ENCODE results near the gene RNF223. TPM values are rescaled to one million over a fixed set of nuclear protein-coding genes. Genes with fewer than 3 reads are reported as not detected.
A peak's percentile ranks its signal among the peaks of the same experiment; 100 is the strongest.

The RNF223 gene
- total RNA-seq, 1 donor from 2014 or later = not detected

DNA sequence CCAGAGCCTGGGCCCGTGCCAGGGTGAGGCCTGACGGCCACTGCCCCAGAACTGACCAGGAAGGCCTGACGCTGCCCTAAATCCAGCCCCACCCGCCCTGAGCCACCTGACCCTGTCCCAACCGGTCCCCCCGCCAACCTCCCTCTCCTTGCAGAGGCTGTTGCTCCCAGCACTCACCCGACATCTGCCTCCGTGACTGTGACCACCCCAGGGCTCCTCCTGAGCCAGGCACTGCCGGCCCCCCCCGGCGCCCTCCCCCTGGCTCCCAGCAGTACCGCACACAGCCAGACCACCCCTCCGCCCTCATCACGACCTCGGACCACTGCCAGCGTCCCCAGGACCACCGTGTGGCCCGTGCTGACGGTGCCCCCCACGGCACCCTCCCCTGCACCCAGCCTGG, 27.9 kb downstream of the RNF223 start:
- no peak for DNase-seq (ENCODE audit: low read depth)

DNA sequence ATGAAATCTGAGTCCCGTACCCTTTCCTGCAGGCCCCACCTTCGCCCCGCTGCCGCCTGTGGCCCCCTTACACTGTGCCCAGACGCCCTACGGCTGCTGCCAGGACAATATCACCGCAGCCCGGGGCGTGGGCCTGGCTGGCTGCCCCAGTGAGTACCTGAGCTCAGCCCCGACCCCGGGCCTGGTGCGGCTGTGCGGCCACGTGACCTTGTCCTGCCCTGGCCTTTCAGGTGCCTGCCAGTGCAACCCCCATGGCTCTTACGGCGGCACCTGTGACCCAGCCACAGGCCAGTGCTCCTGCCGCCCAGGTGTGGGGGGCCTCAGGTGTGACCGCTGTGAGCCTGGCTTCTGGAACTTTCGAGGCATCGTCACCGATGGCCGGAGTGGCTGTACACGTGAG, 29.0 kb downstream of the RNF223 start:
- no peak for DNase-seq (ENCODE audit: low read depth)

DNA sequence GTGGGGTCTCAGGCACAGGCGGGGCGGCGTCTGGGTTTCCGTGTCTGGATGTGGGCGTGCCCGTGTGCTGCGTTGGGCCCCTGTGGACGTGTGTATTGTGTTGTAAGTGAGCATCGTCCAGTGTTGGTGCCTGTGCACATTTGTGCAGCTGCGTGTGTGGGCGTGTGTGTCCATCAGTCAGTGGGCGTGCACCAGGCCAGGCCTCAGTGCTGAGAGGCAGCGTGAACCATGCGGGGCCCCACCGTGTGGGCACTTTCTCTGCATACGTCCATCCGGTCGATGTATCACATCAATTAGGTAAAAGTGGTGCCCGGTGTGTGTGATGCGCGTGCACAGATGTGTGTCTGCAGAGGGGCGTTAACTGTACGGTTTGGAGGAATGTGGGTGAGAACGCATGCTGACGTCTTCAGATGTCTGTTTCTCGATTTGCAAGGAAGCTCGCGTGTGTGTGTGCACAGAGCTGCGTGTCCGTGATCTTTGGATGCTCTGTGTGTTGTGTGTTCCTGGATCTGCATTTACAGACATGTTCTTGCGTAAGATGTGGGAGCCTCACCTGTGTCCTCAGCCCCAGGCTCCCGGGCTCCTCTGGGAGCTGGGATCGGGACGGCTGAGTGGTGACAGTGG, 29.5 kb downstream of the RNF223 start:
- DNase-seq (ENCODE audit: low read depth) = no peak

DNA sequence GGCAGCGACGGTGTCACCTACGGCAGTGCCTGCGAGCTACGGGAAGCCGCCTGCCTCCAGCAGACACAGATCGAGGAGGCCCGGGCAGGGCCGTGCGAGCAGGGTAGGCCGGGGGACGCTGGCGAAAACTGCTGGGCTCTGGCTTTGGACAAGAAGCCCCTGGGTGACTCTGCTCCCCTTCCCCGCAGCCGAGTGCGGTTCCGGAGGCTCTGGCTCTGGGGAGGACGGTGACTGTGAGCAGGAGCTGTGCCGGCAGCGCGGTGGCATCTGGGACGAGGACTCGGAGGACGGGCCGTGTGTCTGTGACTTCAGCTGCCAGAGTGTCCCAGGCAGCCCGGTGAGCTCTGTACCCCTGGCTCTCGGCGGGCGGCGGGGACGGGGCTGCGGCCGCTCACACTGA, 30.2 kb downstream of the RNF223 start:
- no peak for DNase-seq (ENCODE audit: low read depth)

DNA sequence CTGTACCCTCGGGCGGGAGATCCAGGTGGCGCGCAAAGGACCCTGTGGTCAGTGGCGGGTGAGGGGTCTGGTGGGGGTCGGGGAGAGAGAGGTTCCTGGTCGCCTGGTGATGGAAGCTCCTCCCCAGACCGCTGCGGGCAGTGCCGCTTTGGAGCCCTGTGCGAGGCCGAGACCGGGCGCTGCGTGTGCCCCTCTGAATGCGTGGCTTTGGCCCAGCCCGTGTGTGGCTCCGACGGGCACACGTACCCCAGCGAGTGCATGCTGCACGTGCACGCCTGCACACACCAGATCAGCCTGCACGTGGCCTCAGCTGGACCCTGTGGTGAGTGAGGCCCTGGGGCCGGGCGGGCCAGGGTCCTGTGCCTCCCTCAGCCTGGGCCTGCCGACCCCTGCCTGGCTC, 30.7 kb downstream of the RNF223 start:
- DNase-seq (ENCODE audit: low read depth) = no peak

DNA sequence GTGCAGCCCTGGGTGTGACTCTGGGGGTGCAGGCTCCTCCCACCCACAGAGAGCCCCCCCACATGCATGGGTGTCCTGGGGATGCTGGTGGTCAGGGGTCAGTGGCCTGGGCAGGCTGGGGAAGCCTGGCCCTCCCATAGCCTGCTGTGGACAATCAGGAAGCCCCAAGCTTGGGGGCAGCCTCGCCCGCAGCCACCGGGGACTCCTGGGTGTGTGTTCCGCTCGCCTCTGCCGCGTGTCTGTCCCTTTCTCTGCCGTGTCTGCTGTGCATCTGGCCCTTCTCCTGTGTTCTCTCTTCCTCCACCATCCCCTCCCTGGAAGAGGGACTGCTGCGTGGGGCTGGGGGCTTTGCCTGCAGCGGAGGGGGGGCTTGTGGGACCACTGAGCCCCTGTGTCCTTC, 31.3 kb downstream of the RNF223 start:
- DNase-seq (ENCODE audit: low read depth) = no peak

GRCh38 chr1:1041873-1042272, 32.2 kb downstream of the RNF223 start:
- no peak for DNase-seq (ENCODE audit: low read depth)

GRCh38 chr1:1041092-1041523, 33.0 kb downstream of the RNF223 start:
- DNase-seq (ENCODE audit: low read depth) = no peak

- peak; percentile 52 for DNase-seq (ENCODE audit: low read depth)
Measured at GRCh38 chr1:1040004-1040991, 33.8 kb downstream of the RNF223 start.

DNA sequence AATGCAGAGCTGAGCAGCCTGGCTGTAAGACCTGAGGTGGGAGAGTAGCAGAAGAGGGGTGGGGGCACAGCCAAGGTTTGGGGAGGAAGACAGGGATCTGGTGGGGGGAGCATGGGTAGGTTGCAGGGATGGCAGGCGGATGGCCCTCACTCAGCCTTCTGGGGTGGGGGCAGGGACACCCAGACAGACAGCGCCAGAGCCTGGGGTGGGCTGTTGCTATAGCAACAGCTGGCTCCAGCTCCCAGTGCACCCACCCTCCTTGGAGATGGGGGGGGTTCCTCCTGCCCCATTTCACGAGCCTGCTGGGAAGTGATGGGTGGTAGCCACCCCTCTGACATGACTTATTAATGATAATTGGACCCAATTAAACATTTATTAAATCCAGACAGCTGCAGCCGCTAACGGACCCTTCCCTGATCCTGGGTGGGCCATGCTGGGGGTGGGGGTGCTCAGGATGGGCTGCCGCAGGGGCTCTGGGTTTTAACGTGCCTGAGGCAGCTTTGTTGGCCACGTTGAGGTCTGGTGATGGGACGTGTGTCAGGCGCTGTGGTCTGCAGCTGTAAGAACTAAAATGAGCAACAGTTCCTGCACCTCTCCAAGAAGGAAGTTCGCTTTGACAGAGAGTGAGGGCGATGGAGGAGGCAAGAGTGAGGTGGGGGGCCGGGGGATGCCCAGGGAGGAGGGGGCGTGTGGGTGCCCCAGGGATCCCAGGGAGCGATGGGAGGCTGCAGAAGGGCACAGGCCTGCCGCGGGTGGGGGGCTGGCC, 34.8 kb downstream of the RNF223 start:
- no peak for DNase-seq (ENCODE audit: low read depth)

- no peak for DNase-seq (ENCODE audit: low read depth)
Measured at GRCh38 chr1:1038694-1039093, 35.4 kb downstream of the RNF223 start.

- DNase-seq (ENCODE audit: low read depth) = no peak
Measured at GRCh38 chr1:1037366-1038327, 36.5 kb downstream of the RNF223 start.

GRCh38 chr1:1035291-1035943, 38.7 kb downstream of the RNF223 start:
- no peak for DNase-seq (ENCODE audit: low read depth)

- no peak for DNase-seq (ENCODE audit: low read depth)
Measured at GRCh38 chr1:1034439-1034781, 39.7 kb downstream of the RNF223 start.

GRCh38 chr1:1033731-1034438, 40.2 kb downstream of the RNF223 start:
- DNase-seq (ENCODE audit: low read depth) = no peak

- peak; percentile 48 for DNase-seq (ENCODE audit: low read depth)
Measured at GRCh38 chr1:1033009-1033587, 41.0 kb downstream of the RNF223 start.

GRCh38 chr1:1032424-1032823, 41.7 kb downstream of the RNF223 start:
- DNase-seq (ENCODE audit: low read depth) = no peak

- no peak for DNase-seq (ENCODE audit: low read depth)
Measured at GRCh38 chr1:1031659-1032235, 42.4 kb downstream of the RNF223 start.

All from renal cortical epithelial cell (primary cell).